Fibroblast of lung (primary cell): ENCODE results near the gene SUPT20HL2. TPM values are rescaled to one million over a fixed set of nuclear protein-coding genes. Genes with fewer than 3 reads are reported as not detected.
A peak's percentile ranks its signal among the peaks of the same experiment; 100 is the strongest.

Experiments
- DNase-seq, 2 donors: peaks; one replicate each; pipeline versions ENCODE4 v3.0.0 to v3.0.0-alpha.2; 2010; ENCODE audit warnings: low read depth in 2 of 2
- H2AFZ ChIP-seq: 2 replicates; pipeline ENCODE4 v1.5.1; 2012; ENCODE audit warnings: low read length, control low read depth, inconsistent platforms
- H3K27ac ChIP-seq: 2 replicates; pipeline ENCODE4 v1.5.1; 2011; ENCODE audit warnings: low read length, control low read depth; ENCODE audit not compliant: insufficient read depth
- H3K27me3 ChIP-seq: 2 replicates; pipeline ENCODE4 v1.5.1; 2011; ENCODE audit warnings: mild to moderate bottlenecking, low read length; ENCODE audit not compliant: control insufficient read depth, insufficient read depth
- H3K36me3 ChIP-seq: 2 replicates; pipeline ENCODE4 v1.5.1; 2011; ENCODE audit warnings: low read length; ENCODE audit not compliant: control insufficient read depth, insufficient read depth
- H3K4me1 ChIP-seq: 2 replicates; pipeline ENCODE4 v1.5.1; 2011; ENCODE audit warnings: low read length; ENCODE audit not compliant: control insufficient read depth, insufficient read depth; ENCODE audit errors: extremely low read depth
- H3K4me2 ChIP-seq: 2 replicates; pipeline ENCODE4 v1.5.1; 2011; ENCODE audit warnings: low read length, control low read depth; ENCODE audit not compliant: insufficient read depth; ENCODE audit errors: extremely low read depth
- H3K4me3 ChIP-seq, 4 experiments: fragments of 200-600 bp in 1 of 4; sonication (generic) in 1 of 4; replicated peaks in 1 of 4; 2 replicates each; pipeline ENCODE4 v1.5.1; 2011 to 2016; ENCODE audit warnings: low read length in 4 of 4, low read depth in 3 of 4, mild to moderate bottlenecking in 3 of 4, control low read depth in 2 of 4, inconsistent platforms in 1 of 4, mixed read lengths in 1 of 4; ENCODE audit not compliant: insufficient read depth in 1 of 4; ENCODE audit errors: control extremely low read depth in 1 of 4
- H3K79me2 ChIP-seq: 2 replicates; pipeline ENCODE4 v1.5.1; 2012; ENCODE audit warnings: mild to moderate bottlenecking, low read length, inconsistent platforms; ENCODE audit not compliant: control insufficient read depth, insufficient read depth
- H3K9ac ChIP-seq: 2 replicates; pipeline ENCODE4 v1.5.1; 2011; ENCODE audit warnings: mild to moderate bottlenecking, low read length, control low read depth; ENCODE audit not compliant: insufficient read depth
- H3K9me3 ChIP-seq: 2 replicates; pipeline ENCODE4 v1.5.1; 2012; ENCODE audit warnings: low read depth, low read length; ENCODE audit not compliant: control insufficient read depth, insufficient read depth
- H4K20me1 ChIP-seq: 2 replicates; pipeline ENCODE4 v1.5.1; 2011; ENCODE audit warnings: low read length; ENCODE audit not compliant: control insufficient read depth, insufficient read depth; ENCODE audit errors: extremely low read depth
- CTCF ChIP-seq, 2 donors: IDR thresholded peaks in 1 of 2; conservative IDR thresholded peaks in 1 of 2; 1 replicate in 1 of 2; 2 replicates in 1 of 2; pipeline ENCODE4 v1.5.1; 2011 to 2012; ENCODE audit warnings: low read length in 2 of 2, control low read depth in 1 of 2, inconsistent platforms in 1 of 2, low read depth in 1 of 2, mild to moderate bottlenecking in 1 of 2
- EZH2 ChIP-seq: IDR thresholded peaks from 2 replicates; pipeline ENCODE4 v1.5.1; 2012; ENCODE audit warnings: low read length, control low read depth, mild to moderate bottlenecking; ENCODE audit errors: missing control alignments
- polyA plus RNA-seq, 2 donors: library from polyadenylated mRNA; depleted of rRNA in 1 of 2; stranded (reverse) in 1 of 2; unstranded in 1 of 2; fragments of >200 nt; gene quantifications; 2 replicates each; pipeline ENCODE4 v1.2.1, GENCODE V29; 2011 to 2012; ENCODE audit warnings: missing spikeins in 1 of 2
- total RNA-seq: library from RNA; depleted of rRNA; stranded (reverse); fragments of >200 nt; gene quantifications from 2 replicates; pipeline ENCODE4 v1.2.1, GENCODE V29; 2014

SUPT20HL2 gene
- total and polyA plus RNA-seq, 2 donors (not counting 1 experiment from before 2014, with no cell fraction given), result not detected

- Histone ChIP-seq H3K27me3 (no peaks in the 10 kb centered on the region), H3K27ac (no peak overlapping the region), H3K4me2 (no peak overlapping the region), H3K4me1 (no peaks in the 10 kb centered on the region), H2AFZ (no peak overlapping the region), H4K20me1 (no peaks in the 10 kb centered on the region), H3K9ac (no peak overlapping the region), H3K36me3 (no peaks in the 10 kb centered on the region), H3K4me3 (no peak overlapping the region), H3K79me2 (no peaks in the 10 kb centered on the region), H3K9me3 (no peaks in the 10 kb centered on the region)
- no peak for TF ChIP-seq EZH2
- no peak for TF ChIP-seq CTCF (conservative IDR thresholded peaks at IDR 0.05 in 1 of 2, IDR thresholded peaks at IDR 0.05 in 1 of 2; ENCODE audit: low read depth in 1 of 2, low read length in 2 of 2)
- peak in 1 of 2 donors; percentile 74 for DNase-seq
Observed at GRCh38 chrX:24334461-24334860, 20.6 kb upstream of the SUPT20HL2 start.

DNA sequence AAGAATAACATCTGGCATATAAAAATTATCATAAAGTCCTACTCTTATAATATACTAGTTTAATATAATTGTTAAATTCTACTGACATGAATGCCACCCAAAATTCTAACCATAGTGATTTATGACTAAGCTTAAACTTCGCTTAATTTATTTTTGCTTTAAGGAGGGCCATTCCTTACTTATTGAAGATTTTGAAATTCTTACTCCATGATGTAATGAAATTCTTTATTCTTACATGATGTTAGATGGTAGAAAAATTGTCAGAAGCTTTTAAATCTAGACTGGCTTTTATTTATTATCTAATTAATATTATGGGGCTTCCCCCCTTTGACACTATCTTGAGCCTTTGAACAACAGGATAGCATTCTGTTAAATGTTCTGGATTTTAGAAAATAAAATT, 19.5 kb upstream of the SUPT20HL2 start:
- Histone ChIP-seq H3K36me3 (no peaks in the 10 kb centered on the region), H2AFZ (no peak overlapping the region), H3K79me2 (no peaks in the 10 kb centered on the region), H3K9ac (no peak overlapping the region), H3K27ac (no peak overlapping the region), H3K9me3 (no peaks in the 10 kb centered on the region), H3K4me2 (no peak overlapping the region), H4K20me1 (no peaks in the 10 kb centered on the region), H3K4me1 (no peaks in the 10 kb centered on the region), H3K27me3 (no peaks in the 10 kb centered on the region), H3K4me3 (no peak overlapping the region)
- no peak for TF ChIP-seq CTCF (conservative IDR thresholded peaks at IDR 0.05 in 1 of 2, IDR thresholded peaks at IDR 0.05 in 1 of 2; ENCODE audit: low read depth in 1 of 2, low read length in 2 of 2)
- no peak for TF ChIP-seq EZH2
- DNase-seq, result peak in 1 of 2 donors; percentile 24

DNA sequence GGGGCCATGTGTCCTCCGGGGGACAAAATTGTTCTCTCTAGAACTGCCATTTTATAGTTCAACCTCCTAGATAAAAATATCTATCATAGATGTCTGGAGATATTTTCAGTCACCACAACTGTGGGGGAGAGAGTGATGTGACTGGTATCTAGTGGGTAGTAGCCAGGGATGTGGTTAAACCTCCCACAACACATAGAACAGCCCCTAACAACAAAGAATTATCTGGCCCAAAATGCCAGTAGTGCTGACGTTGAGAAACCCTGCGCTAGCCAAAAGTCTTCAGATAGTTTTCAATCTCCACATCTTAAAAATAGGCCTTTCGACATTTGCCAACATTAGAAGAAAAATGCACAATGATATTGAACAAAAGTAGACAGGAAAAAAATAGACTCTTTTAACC, 19.0 kb upstream of the SUPT20HL2 start:
- no peak overlapping the region for H3K27ac ChIP-seq
- TF ChIP-seq EZH2 (no peak), CTCF (conservative IDR thresholded peaks at IDR 0.05 in 1 of 2, IDR thresholded peaks at IDR 0.05 in 1 of 2; ENCODE audit: low read depth in 1 of 2, low read length in 2 of 2) (no peak)
- no peaks in the 10 kb centered on the region for H3K79me2 ChIP-seq
- H3K4me2 ChIP-seq, result no peak overlapping the region
- no peaks in the 10 kb centered on the region for H3K36me3 ChIP-seq
- H3K27me3 ChIP-seq, result no peaks in the 10 kb centered on the region
- H3K9me3 ChIP-seq, result no peaks in the 10 kb centered on the region
- H4K20me1 ChIP-seq, result no peaks in the 10 kb centered on the region
- H3K4me1 ChIP-seq, result no peaks in the 10 kb centered on the region
- H3K9ac ChIP-seq, result no peak overlapping the region
- no peak overlapping the region for H2AFZ ChIP-seq
- peak in 1 of 2 donors; percentile 72 for DNase-seq
- H3K4me3 ChIP-seq, result no peak overlapping the region
